Activated naive CD4-positive, alpha-beta T cell treated with anti-CD3 and anti-CD28 coated beads, Interleukin-2, amount 10 ng/mL, durations not matched to agents 7 days and 5 days (primary cell): Measurements from ENCODE around the gene PPP2R3B.

Experiments used
- CTCF ChIA-PET: fragments of 350-600 bp; sonication (Branson Sonifier 250); formaldehyde crosslinking; loops from one replicate; lab custom pipeline; 2021; ENCODE audit warnings: antibody characterized with exemption; lab: Charles Lee
- DNase-seq: peaks from one replicate; pipeline ENCODE4 v3.0.0-alpha.2; 2020
- H3K27ac Mint-ChIP-seq: one replicate; pipeline ENCODE4 v1.8.0; 2021; ENCODE audit warnings: mild to moderate bottlenecking, moderate library complexity, mixed read lengths
- H3K27me3 Mint-ChIP-seq: one replicate; pipeline ENCODE4 v1.8.0; 2021; ENCODE audit warnings: mild to moderate bottlenecking, mixed read lengths
- H3K36me3 Mint-ChIP-seq: one replicate; pipeline ENCODE4 v1.8.0; 2021; ENCODE audit warnings: mixed read lengths
- H3K4me1 Mint-ChIP-seq: one replicate; pipeline ENCODE4 v1.8.0; 2021; ENCODE audit warnings: mixed read lengths
- H3K4me3 Mint-ChIP-seq: one replicate; pipeline ENCODE4 v1.8.0; 2021; ENCODE audit warnings: mild to moderate bottlenecking, moderate library complexity, mixed read lengths
- H3K9me3 Mint-ChIP-seq: one replicate; pipeline ENCODE4 v1.8.0; 2021; ENCODE audit warnings: mixed read lengths

The PPP2R3B gene

DNA sequence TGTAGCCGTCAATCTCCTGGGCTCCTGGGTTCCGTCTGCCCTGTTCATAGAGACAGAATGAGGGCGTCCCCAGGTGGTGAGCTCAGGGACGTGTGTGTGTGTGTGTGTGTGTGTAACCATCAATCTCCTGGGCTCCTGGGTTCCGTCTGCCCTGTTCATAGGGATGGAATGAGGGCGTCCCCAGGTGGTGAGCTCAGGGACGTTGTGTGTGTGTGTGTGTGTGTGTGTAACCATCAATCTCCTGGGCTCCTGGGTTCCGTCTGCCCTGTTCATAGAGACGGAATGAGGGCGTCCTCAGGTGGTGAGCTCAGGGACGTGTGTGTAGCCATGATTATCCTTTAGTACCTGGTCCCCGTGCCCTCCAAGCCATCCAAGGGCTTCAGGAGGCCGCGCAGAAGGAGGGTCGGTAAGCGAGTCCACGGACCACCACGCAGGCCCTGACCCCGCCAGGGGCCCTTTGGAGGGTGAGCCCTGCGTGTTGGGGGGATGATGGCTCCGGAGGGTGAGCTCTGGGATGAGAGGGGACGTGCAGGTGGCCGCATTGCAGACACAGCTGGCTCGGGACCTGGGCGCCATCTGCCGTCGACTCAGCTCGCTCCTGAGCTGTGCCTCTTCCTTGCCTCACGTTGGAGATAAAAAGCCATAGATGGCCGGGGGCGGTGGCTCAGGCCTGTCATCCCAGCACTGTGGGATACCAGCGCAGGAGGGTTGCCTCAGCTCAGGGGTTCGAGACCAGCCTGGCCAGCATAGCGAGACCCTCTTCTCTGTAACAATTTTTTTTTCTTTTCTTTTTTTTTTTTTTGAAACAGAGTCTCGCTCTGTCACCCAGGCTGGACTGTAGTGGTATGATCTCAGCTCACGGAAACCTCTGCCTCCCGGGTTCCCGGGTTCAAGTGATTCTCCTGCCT lies 62.7 kb downstream of the PPP2R3B start:
- CTCF ChIA-PET: no interaction called here
- Mint-ChIP-seq H3K4me3 (no peak overlapping the region), H3K36me3 (peaks cover 2% of the 10 kb centered on the region), H3K27ac (no peak overlapping the region), H3K4me1 (peaks cover 24% of the 10 kb centered on the region), H3K9me3 (no peaks in the 10 kb centered on the region), H3K27me3 (peaks cover 20% of the 10 kb centered on the region)
- peak; percentile 60 for DNase-seq

DNA sequence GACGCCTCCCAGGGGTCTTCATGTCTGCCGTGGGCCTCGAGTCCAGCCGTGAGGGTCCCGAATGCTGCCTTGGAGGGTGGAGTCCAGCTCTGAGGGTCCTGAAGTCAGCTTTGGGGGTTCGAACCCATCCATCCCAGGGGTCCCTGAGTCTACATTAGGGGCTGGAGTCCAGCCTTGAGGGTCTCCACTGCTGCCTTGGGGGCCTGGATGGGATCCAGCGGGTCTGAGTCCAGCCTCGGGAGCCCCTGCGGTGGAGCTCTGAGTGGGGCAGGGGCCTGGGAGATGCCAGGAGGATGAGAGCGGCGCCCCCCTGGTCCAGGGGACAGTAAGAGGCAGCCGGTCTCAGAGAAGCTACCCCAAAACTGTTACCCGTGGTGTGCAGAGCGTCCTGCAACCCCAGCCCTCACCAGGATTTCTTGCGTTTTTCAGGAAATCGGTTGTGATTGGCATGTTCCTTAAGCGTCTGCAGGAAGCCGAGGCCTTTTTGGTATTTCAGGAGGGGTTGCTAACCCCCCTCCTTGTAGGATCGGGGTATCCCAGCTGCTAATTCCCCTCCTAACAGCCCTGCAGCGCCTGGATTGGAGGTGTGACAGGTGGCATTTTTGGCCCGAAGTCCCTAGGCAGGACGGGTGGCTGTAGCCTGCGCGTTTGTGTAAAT lies 66.5 kb downstream of the PPP2R3B start:
- Mint-ChIP-seq H3K4me1 (peaks cover 36% of the 10 kb centered on the region), H3K27ac (peak overlapping the region; percentile 86), H3K27me3 (peaks cover 20% of the 10 kb centered on the region), H3K4me3 (peak overlapping the region; percentile 81), H3K36me3 (peaks cover 8% of the 10 kb centered on the region), H3K9me3 (no peaks in the 10 kb centered on the region)
- CTCF ChIA-PET: no interaction called here
- peak; percentile 42 for DNase-seq

DNA sequence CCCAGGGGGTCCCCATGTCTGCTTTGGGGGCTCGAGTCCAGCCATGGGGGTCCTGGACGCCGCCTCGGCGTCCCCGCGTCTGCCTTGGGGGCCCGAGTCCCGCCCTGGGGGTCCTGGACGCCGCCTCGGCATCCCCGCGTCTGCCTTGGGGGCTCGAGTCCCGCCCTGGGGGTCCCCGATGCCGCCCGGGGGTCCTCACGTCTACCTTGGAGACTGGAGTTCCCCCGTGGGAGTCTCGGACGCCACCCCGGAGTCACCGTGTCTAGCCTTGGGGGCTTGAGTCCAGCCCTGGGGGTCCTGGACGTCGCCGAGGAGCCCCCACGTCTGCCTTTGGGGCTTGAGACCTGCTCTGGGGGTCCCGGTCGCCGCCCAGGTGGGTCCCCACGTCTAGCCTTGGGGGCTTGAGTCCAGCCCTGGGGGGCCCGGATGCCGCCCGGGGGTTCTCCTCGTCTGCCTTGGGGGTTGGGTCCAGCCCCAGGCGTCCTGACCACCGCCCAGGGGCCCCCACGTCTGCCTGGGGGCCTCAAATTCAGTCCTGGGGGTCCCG lies 67.1 kb downstream of the PPP2R3B start:
- Mint-ChIP-seq H3K27ac (peak overlapping the region; percentile 86), H3K36me3 (peaks cover 8% of the 10 kb centered on the region)
- DNase-seq: peak; percentile 41

DNA sequence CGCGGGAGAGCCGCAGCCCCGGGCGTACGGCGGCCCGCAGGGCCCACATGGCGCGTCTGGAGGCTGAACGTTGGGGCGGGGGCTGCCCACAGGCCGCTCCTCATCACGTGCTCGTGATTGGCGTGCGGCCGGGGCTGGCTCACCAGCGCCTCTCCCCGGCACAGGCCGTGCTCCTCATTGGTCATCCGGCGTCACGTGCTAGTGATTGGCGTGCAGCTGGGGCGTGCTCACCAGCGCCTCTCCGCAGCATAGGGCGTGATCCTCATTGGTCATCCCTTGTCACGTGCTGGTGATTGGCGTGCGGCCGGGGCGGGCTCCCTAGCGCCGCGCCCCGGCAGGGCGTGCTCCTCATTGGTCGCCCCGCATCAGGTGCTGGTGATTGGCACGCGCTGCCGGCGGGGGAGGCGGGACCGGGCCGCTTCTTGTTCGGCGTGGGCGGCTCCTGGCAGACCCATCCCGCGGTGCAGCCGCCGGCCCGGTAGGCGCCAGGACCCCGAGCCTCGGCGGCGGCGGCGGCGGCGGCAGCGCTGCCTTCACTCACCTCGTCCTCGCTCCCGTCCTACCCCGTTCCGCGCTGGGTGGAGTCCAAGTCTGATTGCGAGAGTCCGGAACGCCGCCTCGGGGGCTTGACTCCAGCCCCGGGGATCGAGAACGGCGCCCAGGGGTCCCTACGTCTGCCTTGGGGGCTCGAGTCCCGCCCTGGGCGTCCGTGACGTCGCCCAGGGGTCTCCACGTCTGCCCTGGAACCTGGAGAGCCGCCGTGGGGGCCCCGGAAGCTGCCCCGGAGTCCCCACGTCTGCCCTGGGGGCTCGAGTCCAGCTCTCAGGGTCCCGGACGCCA lies 67.7 kb downstream of the PPP2R3B start, which contains the start of gene GTPBP6:
Gene GTPBP6 (minus strand): TSS at position 58 of the 840 bp plus-strand sequence. CDS start 9 bp downstream, at position 49.
- Mint-ChIP-seq H3K4me3 (peak within 1 kb of the TSS; percentile 81), H3K27ac (peak within 1 kb of the TSS; percentile 99), H3K4me1 (peaks cover 32% of the 10 kb centered on the region), H3K9me3 (no peaks in the 10 kb centered on the region), H3K27me3 (peaks cover 15% of the 10 kb centered on the region), H3K36me3 (peaks cover 10% of the 10 kb centered on the region)
- DNase-seq: peak; percentile 99
- CTCF ChIA-PET: no interaction called here

More for the DNA sequence above, 67.1 kb downstream of the PPP2R3B start:
- peak overlapping the region; percentile 81 for H3K4me3 Mint-ChIP-seq
- H3K4me1 Mint-ChIP-seq: peaks cover 32% of the 10 kb centered on the region
- peaks cover 20% of the 10 kb centered on the region for H3K27me3 Mint-ChIP-seq
- CTCF ChIA-PET: no interaction called here
- no peaks in the 10 kb centered on the region for H3K9me3 Mint-ChIP-seq

DNA sequence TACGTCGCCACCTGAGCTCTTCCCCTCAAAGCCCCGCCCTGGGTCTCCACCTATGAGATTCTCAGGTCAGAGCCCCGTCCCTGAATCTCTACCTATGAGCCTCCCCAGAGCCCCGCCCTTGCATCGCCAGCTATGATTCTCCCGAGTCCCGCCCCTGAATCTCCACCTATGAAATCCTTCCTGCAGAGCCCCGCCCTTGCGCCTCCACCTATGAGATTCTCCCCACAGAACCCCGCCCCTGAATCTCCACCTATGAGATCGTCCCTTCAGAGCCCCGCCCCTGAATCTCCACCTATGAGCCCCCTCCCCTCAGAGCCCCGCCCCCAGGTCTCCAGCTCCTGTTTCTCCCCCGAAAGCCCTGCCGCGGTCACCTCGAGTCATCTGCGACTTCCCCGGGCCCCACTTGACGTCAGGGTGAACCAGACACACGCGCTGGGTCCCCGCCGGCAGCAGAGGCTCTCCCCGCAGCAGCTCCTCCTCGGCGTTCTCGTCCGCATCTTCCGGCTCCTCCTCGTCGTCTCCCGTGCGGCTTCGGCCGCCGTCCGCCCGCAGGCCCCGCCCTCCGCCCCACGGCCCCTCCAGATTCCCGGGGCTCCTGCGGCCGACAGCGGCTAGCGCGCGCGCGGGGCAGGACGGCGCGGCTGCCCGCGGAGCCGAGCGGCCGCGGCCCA lies 68.5 kb downstream of the PPP2R3B start:
- Mint-ChIP-seq H3K4me1 (peaks cover 27% of the 10 kb centered on the region), H3K27me3 (peaks cover 9% of the 10 kb centered on the region), H3K27ac (peak overlapping the region; percentile 99), H3K4me3 (peak overlapping the region; percentile 81), H3K9me3 (no peaks in the 10 kb centered on the region), H3K36me3 (peaks cover 17% of the 10 kb centered on the region)
- peak; percentile 100 for DNase-seq
- CTCF ChIA-PET: no interaction called here

DNA sequence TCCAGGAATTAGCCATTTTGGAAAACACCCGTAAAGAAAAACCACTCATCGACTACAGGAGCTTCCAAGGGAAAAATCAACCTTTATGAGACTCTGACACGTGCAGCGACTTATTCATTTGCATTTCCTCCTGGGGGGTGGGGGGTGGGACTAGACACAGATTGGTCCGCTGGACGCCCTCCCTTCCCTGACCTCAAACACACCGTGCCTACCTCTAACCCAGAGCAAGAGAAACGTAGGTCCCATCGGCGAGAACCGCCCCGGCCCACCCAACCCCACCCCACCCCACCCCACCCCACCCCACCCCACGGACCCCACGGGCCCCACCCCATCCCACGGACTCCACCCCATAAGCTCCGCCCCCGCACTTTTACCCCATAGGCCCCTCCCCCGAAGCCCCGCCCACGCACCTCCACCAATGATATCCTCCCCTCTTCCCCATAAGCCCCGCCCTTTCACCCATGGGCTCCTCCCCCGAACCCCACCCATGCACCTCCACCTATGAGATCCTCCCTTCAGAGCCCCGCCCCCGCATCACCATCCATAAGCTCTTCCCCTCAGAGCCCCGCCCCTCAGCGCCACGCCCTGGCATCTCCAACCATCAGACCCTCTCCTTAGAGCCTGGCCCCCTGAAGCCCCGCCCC lies 69.2 kb downstream of the PPP2R3B start:
- peak overlapping the region; percentile 74 for H3K4me3 Mint-ChIP-seq
- CTCF ChIA-PET: no interaction called here
- DNase-seq: no peak
- H3K27me3 Mint-ChIP-seq: peaks cover 3% of the 10 kb centered on the region
- peaks cover 21% of the 10 kb centered on the region for H3K4me1 Mint-ChIP-seq
- peak overlapping the region; percentile 99 for H3K27ac Mint-ChIP-seq
- no peaks in the 10 kb centered on the region for H3K9me3 Mint-ChIP-seq
- peaks cover 18% of the 10 kb centered on the region for H3K36me3 Mint-ChIP-seq

DNA sequence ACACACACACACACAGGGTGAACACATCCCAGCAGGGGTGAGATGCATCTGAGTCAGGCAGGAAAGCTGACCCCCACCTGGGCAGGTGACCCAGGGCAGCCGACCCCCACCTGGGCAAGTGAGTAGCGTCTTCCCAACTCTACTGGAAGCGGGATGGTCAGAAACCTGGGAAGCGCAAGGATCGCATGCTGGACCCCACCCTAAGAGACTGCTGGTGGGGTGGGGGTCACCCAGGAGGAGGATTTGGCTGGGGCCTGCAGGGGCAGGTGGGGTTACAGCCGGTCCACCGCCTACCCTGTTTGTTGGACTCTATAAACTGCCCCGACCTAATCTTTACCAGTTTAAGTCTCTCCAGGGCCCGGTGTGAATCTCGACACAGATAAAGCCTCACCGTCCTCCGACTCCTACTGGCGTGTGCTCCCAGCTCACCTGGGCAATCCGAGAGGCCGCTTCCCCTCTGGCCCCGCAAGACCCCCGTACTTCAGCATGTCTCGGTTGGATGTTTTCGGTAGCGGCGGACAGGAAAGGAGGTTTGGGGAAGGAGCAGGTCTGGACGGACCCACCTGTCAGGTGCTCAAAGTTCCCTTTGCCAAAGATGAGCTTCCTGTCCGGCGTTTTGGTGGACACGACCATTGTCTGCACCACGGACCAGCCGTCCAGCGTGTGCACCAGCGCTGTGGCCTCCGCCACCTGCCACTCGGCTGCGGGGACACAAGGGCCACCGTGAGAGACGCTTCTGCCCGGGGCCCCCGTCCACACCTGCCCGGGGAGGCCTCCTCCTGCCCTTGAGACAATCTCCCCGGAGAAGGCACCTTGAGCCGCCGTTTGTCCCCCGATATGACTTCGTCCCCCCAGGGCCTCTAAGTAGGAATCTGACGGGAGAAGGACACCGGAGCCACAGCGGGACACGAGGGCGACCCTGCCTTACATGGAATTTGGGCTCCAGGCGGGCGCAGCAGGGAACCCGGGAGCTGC lies 70.1 kb downstream of the PPP2R3B start:
- CTCF ChIA-PET: no interaction called here
- Mint-ChIP-seq H3K27ac (peak overlapping the region; percentile 77), H3K27me3 (no peaks in the 10 kb centered on the region), H3K4me1 (peaks cover 19% of the 10 kb centered on the region), H3K9me3 (no peaks in the 10 kb centered on the region), H3K4me3 (peak overlapping the region; percentile 54), H3K36me3 (peaks cover 24% of the 10 kb centered on the region)
- DNase-seq: no peak

DNA sequence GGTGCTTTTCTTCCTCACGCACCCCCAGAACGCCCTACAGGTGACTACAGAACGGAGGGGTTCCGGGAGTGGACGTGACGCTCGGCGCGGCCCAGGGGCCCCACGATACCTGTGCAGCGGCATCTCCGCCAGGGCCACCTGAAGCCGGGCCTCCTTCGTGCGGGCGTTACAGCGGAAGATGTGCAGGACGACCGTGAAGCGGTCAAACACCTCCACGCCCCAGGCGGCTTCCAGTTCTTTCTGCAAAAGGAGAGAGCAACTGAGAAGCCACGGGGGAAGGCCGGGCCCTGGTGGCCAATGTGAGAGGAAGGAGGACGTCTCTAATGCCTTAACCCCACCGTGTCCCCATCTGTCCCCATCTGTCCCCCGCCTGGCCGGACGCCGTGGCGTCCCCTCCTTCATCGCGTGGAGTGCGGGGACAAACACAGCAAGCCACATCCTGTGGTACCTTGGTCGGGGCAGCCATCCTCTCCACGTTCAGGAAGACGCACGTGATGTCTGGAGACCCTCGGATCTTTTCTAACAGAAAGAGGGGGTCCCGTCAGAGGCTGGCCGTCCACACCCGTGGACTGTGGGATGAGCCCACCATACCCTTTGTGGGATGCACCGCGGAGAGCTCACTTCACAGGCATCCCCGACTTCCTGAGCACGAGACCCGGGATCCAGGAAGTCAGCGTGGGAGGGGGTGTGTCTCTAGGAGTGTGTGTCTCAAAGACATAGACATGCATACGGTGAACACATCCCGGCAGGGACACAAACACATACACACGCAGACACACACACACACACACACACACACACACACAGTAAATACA lies 71.7 kb downstream of the PPP2R3B start:
- Mint-ChIP-seq H3K4me3 (no peak overlapping the region), H3K27me3 (no peaks in the 10 kb centered on the region), H3K4me1 (peaks cover 12% of the 10 kb centered on the region), H3K36me3 (peaks cover 26% of the 10 kb centered on the region), H3K27ac (no peak overlapping the region), H3K9me3 (no peaks in the 10 kb centered on the region)
- no peak for DNase-seq
- CTCF ChIA-PET: no interaction called here

DNA sequence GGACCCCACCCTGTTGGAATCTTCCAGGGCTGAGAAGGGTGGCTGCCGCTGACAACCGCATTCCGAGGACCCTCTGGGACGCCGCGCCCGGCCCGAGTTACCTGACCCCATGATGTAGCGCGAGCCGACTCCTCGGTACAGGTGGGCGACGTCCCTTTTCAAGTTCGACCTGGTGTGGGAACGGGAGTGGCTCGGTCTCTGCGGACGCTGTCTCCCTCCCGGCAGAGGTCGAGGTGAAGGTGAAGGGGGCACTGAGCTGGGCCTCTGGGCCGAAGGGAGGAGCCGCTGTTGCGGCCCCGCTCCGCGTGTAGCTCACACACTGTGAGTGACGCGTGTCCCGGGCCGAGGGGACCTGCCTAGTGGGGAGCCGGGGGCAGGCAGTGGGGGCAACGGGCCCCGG lies 72.7 kb downstream of the PPP2R3B start:
- no peak overlapping the region for H3K4me3 Mint-ChIP-seq
- no peaks in the 10 kb centered on the region for H3K9me3 Mint-ChIP-seq
- H3K4me1 Mint-ChIP-seq: peaks cover 12% of the 10 kb centered on the region
- no peak for DNase-seq
- CTCF ChIA-PET: no interaction called here
- no peak overlapping the region for H3K27ac Mint-ChIP-seq
- H3K27me3 Mint-ChIP-seq: no peaks in the 10 kb centered on the region
- H3K36me3 Mint-ChIP-seq: peaks cover 33% of the 10 kb centered on the region

DNA sequence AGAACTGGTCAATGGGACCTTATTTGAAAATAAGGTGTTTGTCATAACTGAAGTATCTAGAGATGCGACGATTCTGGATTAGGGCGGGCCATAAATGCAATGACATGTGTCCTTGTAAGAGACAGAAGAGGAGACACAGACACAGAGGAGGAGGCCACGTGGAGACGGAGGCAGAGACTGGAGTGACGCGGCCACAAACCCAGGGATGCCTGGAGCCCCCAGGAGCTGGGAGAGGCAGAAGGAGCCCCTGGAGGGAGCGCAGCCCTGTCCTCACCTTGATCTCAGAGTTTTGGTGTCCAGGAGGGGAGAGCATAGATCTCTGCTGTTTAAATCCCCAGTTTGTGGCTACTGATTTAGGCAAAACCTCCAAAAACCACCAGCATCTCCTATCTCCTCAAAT lies 73.2 kb downstream of the PPP2R3B start:
- CTCF ChIA-PET: no interaction called here
- Mint-ChIP-seq H3K4me1 (peaks cover 12% of the 10 kb centered on the region), H3K9me3 (no peaks in the 10 kb centered on the region), H3K27ac (no peak overlapping the region), H3K4me3 (no peak overlapping the region), H3K36me3 (peaks cover 34% of the 10 kb centered on the region), H3K27me3 (no peaks in the 10 kb centered on the region)
- DNase-seq: no peak

DNA sequence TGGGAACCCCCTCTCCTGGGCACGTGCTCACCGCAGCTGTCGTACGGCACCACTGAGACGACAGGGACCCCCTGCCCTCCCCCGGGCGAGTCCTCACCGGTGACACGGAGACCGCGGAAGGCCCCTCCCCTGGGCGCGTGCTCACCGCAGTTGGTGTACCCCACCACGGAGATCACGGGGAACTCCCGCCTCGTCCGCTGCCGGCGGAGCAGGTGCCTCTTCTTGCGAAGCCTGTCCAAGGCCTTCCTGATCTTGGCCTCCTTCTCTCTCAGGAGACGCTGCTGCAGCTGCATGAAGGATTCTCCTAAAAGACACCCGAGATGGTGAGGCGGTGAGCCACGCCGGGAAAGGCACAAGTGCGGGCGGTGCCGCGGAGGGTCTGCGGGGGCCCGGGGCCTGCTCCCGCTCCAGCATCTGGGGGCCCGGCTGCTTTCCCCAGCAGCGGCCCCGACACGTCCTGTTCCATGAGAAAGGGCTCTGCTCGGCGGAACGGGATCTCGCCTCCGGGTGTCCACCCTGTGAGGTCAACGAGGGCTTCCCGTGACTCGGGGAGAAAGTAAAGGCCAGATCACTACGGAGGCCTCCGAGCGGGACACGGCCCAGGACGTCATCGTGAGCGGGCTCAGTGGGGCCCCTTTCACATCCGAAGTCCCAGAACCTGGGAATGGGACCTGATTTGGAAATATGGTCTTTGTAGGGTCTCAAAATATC lies 73.9 kb downstream of the PPP2R3B start:
- no peak overlapping the region for H3K27ac Mint-ChIP-seq
- no peak overlapping the region for H3K4me3 Mint-ChIP-seq
- no peaks in the 10 kb centered on the region for H3K27me3 Mint-ChIP-seq
- peaks cover 39% of the 10 kb centered on the region for H3K36me3 Mint-ChIP-seq
- H3K4me1 Mint-ChIP-seq: peaks cover 9% of the 10 kb centered on the region
- DNase-seq: no peak
- H3K9me3 Mint-ChIP-seq: no peaks in the 10 kb centered on the region
- CTCF ChIA-PET: no interaction called here
